ENCODE data around the gene PRODH2. TPM values are rescaled to one million over a fixed set of nuclear protein-coding genes. Genes with fewer than 3 reads are reported as not detected.
"Not testable (repeated sequence)": the region's sequence is repeated elsewhere in the genome, so short reads cannot be mapped to it uniquely, and the experiment has no call there.

The PRODH2 gene
- total RNA-seq, 1 experiment from 2014 or later, result not detected

- no peak for DNase-seq (ENCODE audit: low read depth, low spot score)
- in situ Hi-C loops (cut with HindIII; ENCODE audit: low pct_unique_long_range_greater_than_20kb, low sequenced_read_pairs), result no loop called here
Measured at GRCh38 chr19:35775046-35775297, 37.7 kb downstream of the PRODH2 start.

DNA sequence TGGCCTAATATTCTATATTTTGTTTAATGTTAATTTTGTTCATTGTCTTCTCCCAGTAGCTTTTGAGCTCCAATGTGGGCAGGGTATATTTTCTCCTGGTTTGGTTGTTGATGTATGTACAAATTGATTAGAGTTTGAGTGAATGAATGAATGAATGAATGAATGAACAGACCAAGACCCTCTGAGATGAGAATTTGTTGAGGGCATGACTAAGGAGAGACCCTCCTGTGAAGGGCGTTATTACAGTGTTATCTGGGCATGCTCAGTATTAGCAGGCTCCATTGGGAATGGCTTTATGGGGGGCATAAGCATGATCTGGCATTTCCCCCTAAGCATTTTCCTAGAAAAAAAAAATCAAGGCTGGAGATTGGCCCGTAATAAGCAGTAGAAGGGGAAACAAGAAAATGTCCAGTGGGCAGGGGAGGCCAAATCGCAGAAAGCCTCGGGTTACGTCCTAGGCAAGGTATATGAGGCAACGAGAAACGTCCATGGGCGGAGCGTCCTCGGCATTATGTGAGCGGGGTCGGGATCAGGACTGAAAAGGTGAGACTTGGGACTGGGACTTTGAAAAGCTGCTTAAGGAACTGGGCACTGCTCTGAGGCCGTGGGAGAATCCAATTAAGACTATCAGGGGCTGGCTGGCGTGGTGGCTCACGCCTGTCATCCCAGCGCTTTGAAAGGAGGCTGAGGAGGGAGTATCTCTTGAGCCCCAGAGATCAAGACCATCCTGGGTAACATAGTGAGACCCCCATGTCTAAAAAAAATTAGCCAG, 38.2 kb downstream of the PRODH2 start:
- DNase-seq (ENCODE audit: low read depth, low spot score), result no peak
- in situ Hi-C loops (cut with HindIII; ENCODE audit: low pct_unique_long_range_greater_than_20kb, low sequenced_read_pairs), result no loop called here

DNA sequence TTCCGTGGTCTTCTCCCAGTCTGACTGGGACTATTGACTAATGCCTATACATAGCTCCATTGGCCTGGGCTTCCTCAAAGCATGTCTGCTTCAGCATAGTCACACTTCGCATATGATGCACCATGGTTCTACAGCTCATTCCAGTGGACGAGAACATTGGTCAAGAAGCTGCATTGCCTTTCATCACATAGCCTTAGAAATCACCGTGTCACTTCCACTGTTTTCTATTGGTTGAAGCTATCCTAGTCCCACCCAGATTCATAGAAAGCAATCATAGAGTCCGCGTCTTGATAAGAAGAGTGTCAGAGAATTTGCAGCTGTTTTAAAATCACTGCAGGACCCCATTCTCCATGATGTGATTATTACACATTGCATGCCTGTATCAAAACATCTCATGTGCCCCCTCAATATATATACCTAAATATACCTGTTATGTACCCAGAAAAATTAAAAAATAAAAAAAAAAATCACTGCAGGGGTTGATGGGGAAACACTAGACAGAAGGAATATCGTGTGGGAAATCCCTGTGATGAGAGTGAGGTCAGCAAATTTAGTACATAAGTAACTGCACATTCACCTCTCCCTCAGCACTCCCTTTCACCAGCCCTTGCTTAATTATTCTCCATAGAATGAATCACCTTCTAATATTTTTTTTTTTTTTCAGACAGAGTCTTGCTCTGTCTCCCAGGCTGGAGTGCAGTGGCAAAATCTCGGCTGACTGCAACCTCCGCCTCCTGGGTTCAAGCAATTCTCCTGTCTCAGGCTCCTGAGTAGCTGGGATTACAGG, 39.4 kb downstream of the PRODH2 start:
- in situ Hi-C loops (cut with HindIII; ENCODE audit: low pct_unique_long_range_greater_than_20kb, low sequenced_read_pairs), result no loop called here
- DNase-seq (ENCODE audit: low read depth, low spot score), result peak; percentile 7

DNA sequence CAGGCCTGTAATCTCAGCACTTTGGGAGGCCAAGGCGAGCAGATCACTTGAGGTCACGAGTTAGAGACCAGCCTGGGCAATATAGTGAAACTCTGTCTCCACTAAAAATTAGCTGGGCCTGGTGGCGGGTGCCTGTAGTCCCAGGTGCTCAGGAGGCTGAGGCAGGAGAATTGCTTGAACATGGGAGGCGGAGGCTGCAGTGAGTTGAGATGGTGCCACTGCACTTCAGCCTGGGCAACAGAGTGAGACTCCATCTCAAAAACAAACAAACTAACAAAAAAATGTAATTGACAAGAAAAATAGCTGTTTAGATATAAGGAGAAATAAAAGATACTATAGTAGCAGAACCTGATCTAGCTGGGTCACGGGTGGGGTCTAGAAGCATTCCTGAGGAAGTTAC, 40.3 kb downstream of the PRODH2 start:
- DNase-seq (ENCODE audit: low read depth, low spot score); in situ Hi-C loops (cut with HindIII; ENCODE audit: low pct_unique_long_range_greater_than_20kb, low sequenced_read_pairs): not testable (repeated sequence)

- no peak for DNase-seq (ENCODE audit: low read depth, low spot score)
- in situ Hi-C loops (cut with HindIII; ENCODE audit: low pct_unique_long_range_greater_than_20kb, low sequenced_read_pairs), result no loop called here
Measured at GRCh38 chr19:35768082-35768421, 44.6 kb downstream of the PRODH2 start.

DNA sequence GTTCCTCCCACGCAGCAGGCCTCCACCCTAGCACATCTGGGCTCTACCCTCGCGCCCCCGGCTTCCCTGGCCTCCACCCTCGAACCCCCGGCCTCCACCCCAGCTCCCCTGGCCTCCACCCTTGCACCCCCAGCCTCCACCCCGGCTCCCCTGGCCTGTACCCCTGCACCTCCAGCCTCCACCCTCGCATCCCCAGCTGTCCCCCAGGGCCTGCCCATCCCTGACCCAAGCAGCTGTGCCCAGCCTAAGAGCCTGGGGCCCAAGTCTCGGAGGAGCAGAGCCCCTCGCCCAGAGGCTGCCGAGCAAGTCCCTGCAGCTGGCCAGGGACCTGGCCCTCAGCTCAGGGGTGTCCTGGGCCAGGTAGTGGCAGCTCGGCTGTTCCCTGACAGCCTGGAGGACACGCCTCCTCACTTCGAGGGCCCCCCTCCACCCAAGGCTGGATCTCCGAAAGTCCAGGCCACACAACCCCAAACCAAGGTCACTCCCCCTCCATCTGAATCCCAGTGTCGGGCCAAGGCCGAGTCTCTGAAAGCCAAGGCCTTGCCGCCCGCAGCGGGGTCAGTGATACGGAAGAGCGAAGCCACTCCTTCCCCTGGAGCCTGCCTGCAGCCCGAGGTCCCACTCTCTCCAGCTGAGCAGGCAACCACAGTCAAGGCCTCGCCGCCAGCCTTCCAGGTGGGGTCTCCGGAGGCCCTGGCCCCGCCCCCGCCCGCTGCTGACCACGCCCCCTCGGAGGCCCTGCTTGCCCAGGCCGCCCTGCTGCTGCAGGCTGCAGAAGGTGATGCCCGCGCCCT, 45.2 kb downstream of the PRODH2 start:
- in situ Hi-C loops (cut with HindIII; ENCODE audit: low pct_unique_long_range_greater_than_20kb, low sequenced_read_pairs), result no loop called here
- no peak for DNase-seq (ENCODE audit: low read depth, low spot score)

- DNase-seq (ENCODE audit: low read depth, low spot score), result no peak
- in situ Hi-C loops (cut with HindIII; ENCODE audit: low pct_unique_long_range_greater_than_20kb, low sequenced_read_pairs), result no loop called here
Measured at GRCh38 chr19:35766571-35767104, 46.0 kb downstream of the PRODH2 start.

GRCh38 chr19:35764432-35765315, 48.0 kb downstream of the PRODH2 start:
- in situ Hi-C loops (cut with HindIII; ENCODE audit: low pct_unique_long_range_greater_than_20kb, low sequenced_read_pairs), result no loop called here
- DNase-seq (ENCODE audit: low read depth, low spot score), result no peak

DNA sequence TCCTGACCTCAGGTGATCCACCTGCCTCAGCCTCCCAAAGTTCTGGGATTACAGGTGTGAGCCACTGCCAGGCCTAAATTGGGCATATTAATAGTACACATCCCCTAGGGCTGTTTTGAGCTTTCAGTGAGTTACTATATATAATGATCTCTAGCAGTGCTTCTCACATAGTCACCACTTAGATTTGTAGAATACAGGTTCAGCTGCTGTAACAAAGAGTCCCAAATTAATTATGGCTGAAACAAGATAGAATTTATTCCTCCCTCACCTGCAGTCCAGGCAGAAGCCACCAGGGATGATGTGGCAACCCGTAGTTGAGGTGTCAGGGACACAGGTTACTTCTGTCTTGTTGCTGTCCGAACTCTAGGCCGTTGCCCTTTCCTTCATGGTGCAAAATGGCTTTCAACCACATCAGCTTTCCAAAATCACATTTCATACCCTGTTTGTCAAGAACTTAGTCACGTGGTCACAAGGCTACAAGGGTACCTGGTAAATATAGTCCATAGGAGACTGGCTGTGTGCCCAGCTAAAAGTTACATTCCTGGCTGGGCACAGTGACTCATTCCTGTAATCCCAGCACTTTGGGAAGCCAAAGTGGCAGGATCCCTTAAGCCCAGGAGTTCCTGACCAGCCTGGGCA, 51.8 kb downstream of the PRODH2 start:
- no peak for DNase-seq (ENCODE audit: low read depth, low spot score)
- in situ Hi-C loops (cut with HindIII; ENCODE audit: low pct_unique_long_range_greater_than_20kb, low sequenced_read_pairs), result no loop called here

- no peak for DNase-seq (ENCODE audit: low read depth, low spot score)
- in situ Hi-C loops (cut with HindIII; ENCODE audit: low pct_unique_long_range_greater_than_20kb, low sequenced_read_pairs), result no loop called here
Measured at GRCh38 chr19:35759697-35760096, 52.9 kb downstream of the PRODH2 start.

DNA sequence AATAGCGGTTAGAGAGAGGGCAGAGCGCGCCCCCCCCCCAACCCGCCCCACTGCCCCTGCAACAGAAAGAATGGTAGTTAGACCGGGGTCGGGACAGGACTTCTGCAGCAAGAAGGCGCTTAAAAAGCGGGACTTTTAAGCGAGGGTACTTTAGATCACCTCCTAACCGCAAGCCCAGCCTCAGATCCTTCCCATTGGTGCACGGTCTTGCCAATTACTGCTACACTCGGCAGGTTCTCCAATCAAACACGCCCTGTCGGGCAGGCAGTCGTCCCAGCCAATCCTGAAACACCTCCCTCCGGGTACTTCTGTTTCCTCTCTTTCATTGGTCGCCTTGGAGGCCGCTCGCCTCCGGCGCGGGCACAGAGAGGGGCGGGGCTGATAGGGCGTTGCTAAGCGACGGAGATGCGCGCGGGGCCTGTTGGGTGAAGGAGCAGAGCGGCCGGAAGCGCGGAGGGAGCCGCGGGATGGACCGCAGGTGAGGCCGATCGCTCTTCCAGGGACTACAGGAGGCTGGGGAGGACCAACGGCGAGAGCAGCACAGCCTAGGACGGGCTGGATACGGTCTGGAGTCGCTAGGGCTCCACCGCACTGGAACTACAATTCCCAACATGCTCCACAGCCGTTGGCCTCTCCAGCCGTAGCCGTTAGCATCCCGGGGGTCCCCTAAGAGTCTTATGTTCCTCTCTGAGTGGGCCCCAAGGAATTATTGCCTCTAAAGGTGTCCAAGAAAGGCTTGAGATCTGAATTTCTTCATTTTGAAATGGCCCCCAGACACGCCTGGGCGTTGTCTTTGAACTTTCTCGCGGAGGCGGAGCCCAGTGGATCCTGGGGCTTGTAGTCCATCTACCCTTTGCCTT, 54.7 kb downstream of the PRODH2 start, which contains the start of gene PROSER3:
Gene PROSER3, plus strand, starts transcription at position 428 of the 860 bp plus-strand sequence. Its CDS starts 40 bp downstream, at position 468.
- in situ Hi-C loops (cut with HindIII; ENCODE audit: low pct_unique_long_range_greater_than_20kb, low sequenced_read_pairs), result no loop called here
- DNase-seq (ENCODE audit: low read depth, low spot score), result peak; percentile 98

DNA sequence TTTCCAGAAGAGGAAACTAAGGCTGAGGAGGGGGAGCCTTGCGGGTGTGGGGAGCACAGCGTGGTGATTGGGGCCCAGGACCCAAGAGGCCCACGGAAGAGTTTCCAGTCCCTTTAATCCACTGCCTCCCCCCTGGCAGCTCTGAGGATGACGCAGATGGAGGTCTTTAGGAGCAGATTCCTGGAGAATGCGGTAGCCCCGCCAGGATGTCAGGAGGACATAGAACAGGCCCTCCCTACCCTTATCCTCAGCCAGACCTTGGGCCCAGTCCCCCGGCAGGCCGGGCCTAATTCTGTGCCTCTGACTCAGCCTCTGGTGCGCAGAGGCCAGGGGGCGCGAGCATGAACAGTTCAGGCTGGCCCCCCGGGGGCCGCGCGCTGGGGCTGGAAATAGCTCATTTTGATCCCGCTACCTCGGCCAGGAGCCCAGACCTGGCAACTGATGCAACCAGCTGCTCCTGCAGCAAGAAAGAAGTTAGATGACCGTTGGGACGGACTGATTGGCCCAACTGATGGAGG, 55.4 kb downstream of the PRODH2 start:
- peak; percentile 12 for DNase-seq (ENCODE audit: low read depth, low spot score)
- in situ Hi-C loops (cut with HindIII; ENCODE audit: low pct_unique_long_range_greater_than_20kb, low sequenced_read_pairs), result no loop called here

GRCh38 chr19:35756377-35757230, 56.0 kb downstream of the PRODH2 start, which contains the start of gene HSPB6:
Gene HSPB6, minus strand, starts transcription at chr19:35757029. Its CDS starts 21 bp downstream, at chr19:35757008.
- DNase-seq (ENCODE audit: low read depth, low spot score), result no peak
- in situ Hi-C loops (cut with HindIII; ENCODE audit: low pct_unique_long_range_greater_than_20kb, low sequenced_read_pairs), result no loop called here

GRCh38 chr19:35755550-35756376, 56.9 kb downstream of the PRODH2 start:
- no peak for DNase-seq (ENCODE audit: low read depth, low spot score)

More at GRCh38 chr19:35755550-35756376, 56.9 kb downstream of the PRODH2 start:
- in situ Hi-C loops (cut with HindIII; ENCODE audit: low pct_unique_long_range_greater_than_20kb, low sequenced_read_pairs), result no loop called here

Measured in SK-MEL-5 (cell line).